Keratinocyte (primary cell): ENCODE data around the gene SREBF1.

Experiments used
- CTCF ChIP-seq, 3 experiments: IDR thresholded peaks in 1 of 3; conservative IDR thresholded peaks in 1 of 3; optimal IDR thresholded peaks in 1 of 3; 2 replicates in 2 of 3; 3 replicates in 1 of 3; pipeline versions ENCODE3 to v1.5.1; 2011; ENCODE audit warnings: low read length in 3 of 3, mild to moderate bottlenecking in 3 of 3, moderate library complexity in 2 of 3, control low read depth in 1 of 3, inconsistent platforms in 1 of 3; ENCODE audit not compliant: insufficient read depth in 2 of 3; ENCODE audit errors: extremely low read depth in 1 of 3
- EZH2 ChIP-seq: IDR thresholded peaks from one replicate; pipeline ENCODE4 v1.6.1; 2012; ENCODE audit warnings: inconsistent platforms, mild to moderate bottlenecking, low read length, moderate library complexity

GRCh38 chr17:17798573-17799255 is 38.1 kb downstream of the SREBF1 start:
- TF ChIP-seq EZH2 (no peak), CTCF (optimal IDR thresholded peaks at IDR 0.05 in 1 of 3, IDR thresholded peaks at IDR 0.05 in 1 of 3, conservative IDR thresholded peaks at IDR 0.05 in 1 of 3; ENCODE audit: extremely low read depth in 1 of 3, insufficient read depth in 2 of 3, low read length in 3 of 3) (no peak)
